Stomach (tissue), 9 donors: ENCODE measurements around the gene ANKRD44. TPM values are rescaled to one million over a fixed set of nuclear protein-coding genes. Genes with fewer than 3 reads are reported as not detected.

Experiments
- DNase-seq, 2 donors: peaks; one replicate each; pipeline versions ENCODE4 v3.0.0 to v3.0.0-alpha.2; 2013 to 2019
- H3K27ac ChIP-seq, 5 donors: fragments of 200-600 bp in 4 of 5; sonication (generic) in 4 of 5; one replicate each; pipeline ENCODE4 v1.5.1; 2013 to 2019; ENCODE audit warnings: mild to moderate bottlenecking in 1 of 5, moderate library complexity in 1 of 5
- H3K27me3 ChIP-seq, 3 donors: fragments of 200-600 bp; sonication (generic); one replicate each; pipeline ENCODE4 v1.5.1; 2017 to 2019; ENCODE audit warnings: mixed run types in 1 of 3
- H3K36me3 ChIP-seq, 4 donors: fragments of 200-600 bp; sonication (generic); 1 replicate in 3 of 4; 2 replicates in 1 of 4; pipeline ENCODE4 v1.5.1; 2016 to 2019
- H3K4me1 ChIP-seq, 4 donors: fragments of 200-600 bp; sonication (generic); one replicate each; pipeline ENCODE4 v1.5.1; 2016 to 2019
- H3K4me3 ChIP-seq, 4 donors: fragments of 200-600 bp; sonication (generic) in 3 of 4; one replicate each; pipeline ENCODE4 v1.5.1; 2016 to 2019; ENCODE audit warnings: mild to moderate bottlenecking in 1 of 4
- H3K9me3 ChIP-seq, 4 donors: fragments of 200-600 bp; sonication (generic); one replicate each; pipeline ENCODE4 v1.5.1; 2016 to 2019
- CTCF ChIP-seq, 7 experiments: fragments of 450-650 bp in 4 of 7; fragments of 200-600 bp in 3 of 7; sonication (generic) in 3 of 7; IDR thresholded peaks; one replicate each; pipeline ENCODE4 v1.5.1; 2016 to 2019; ENCODE audit warnings: antibody characterized with exemption in 7 of 7, control low read depth in 2 of 7, mild to moderate bottlenecking in 1 of 7
- EP300 ChIP-seq: sonication (generic); formaldehyde crosslinking; IDR thresholded peaks from one replicate; pipeline ENCODE4 v1.6.1; 2017; ENCODE audit warnings: antibody characterized with exemption
- POLR2A ChIP-seq, 4 donors: fragments of 450-650 bp; IDR thresholded peaks; one replicate each; pipeline ENCODE4 v1.6.1; 2016; ENCODE audit warnings: antibody characterized with exemption in 4 of 4, control low read depth in 2 of 4, mild to moderate bottlenecking in 1 of 4, moderate library complexity in 1 of 4
- POLR2AphosphoS5 ChIP-seq, 3 donors: sonication (generic); formaldehyde crosslinking; IDR thresholded peaks; one replicate each; pipeline ENCODE4 v1.6.1; 2016; ENCODE audit warnings: antibody characterized with exemption in 3 of 3
- WGBS, 5 donors: extraction: QIAGEN DNeasy Blood & Tissue Kit in 3 of 5; methylation state at CpG; one replicate each; pipeline versions ENCODE4 v1.1.5 to v1.1.7; 2013 to 2018; 5-methylcytosine and 5-hydroxymethylcytosine counted together
- intact Hi-C: fragments of 100-400 bp; cut with DNase I; formaldehyde crosslinking; loops from one replicate; pipeline ENCODE4 v1.15.1; 2023; ENCODE audit warnings: low total_unique reads
- polyA plus RNA-seq, 3 donors: library from polyadenylated mRNA; stranded (reverse); fragments of 200-250 nt; gene quantifications; one replicate each; pipeline ENCODE4 v1.2.3, GENCODE V29; 2013
- total RNA-seq, 5 donors: library from RNA; depleted of rRNA; stranded (reverse); fragments of >200 nt; gene quantifications; one replicate each; pipeline versions ENCODE4 v1.1.0 to v1.2.3, GENCODE V29; 2014 to 2016
- donor health status: healthy with polysubstance abuse.
- donor health status: Bipolar disorder and iron deficiency.
- donor health status: healthy.

The ANKRD44 gene
- total and polyA plus RNA-seq, 8 donors = 1.2 to 58.4 (median 7.0) TPM

- DNase-seq = peak in 1 of 2 donors; percentile 68
- Histone ChIP-seq H3K36me3 (peaks cover 0 to 26% (median 7%) of the 10 kb centered on the region in 4 donors), H3K4me3 (no peak overlapping the region), H3K4me1 (peaks cover 0 to 6% (median 2%) of the 10 kb centered on the region in 4 donors), H3K27me3 (no peaks in the 10 kb centered on the region), H3K27ac (no peak overlapping the region), H3K9me3 (no peaks in the 10 kb centered on the region)
- no peak for TF ChIP-seq POLR2A (IDR thresholded peaks at IDR 0.05)
- TF ChIP-seq CTCF (IDR thresholded peaks at IDR 0.05) = no peak
- no peak for TF ChIP-seq EP300
- TF ChIP-seq POLR2AphosphoS5 (IDR thresholded peaks at IDR 0.05) = no peak
- WGBS, 5 donors = 70 to 81% (median 78%) methylated on average over 5 of the region's 5 CpGs
- intact Hi-C loops = no loop called here
Measured at GRCh38 chr2:197088694-197089093, 221.9 kb downstream of the ANKRD44 start.

- Histone ChIP-seq H3K9me3 (no peaks in the 10 kb centered on the region), H3K27ac (no peak overlapping the region), H3K27me3 (no peaks in the 10 kb centered on the region), H3K36me3 (peaks cover 0 to 28% (median 19%) of the 10 kb centered on the region in 4 donors), H3K4me1 (peaks cover 0 to 6% (median 2%) of the 10 kb centered on the region in 4 donors), H3K4me3 (no peak overlapping the region)
- intact Hi-C loops = no loop called here
- 74 to 82% (median 81%) methylated on average over 4 of the region's 4 CpGs for WGBS, 5 donors
- no peak for DNase-seq
- TF ChIP-seq EP300 = no peak
- no peak for TF ChIP-seq POLR2AphosphoS5 (IDR thresholded peaks at IDR 0.05)
- no peak for TF ChIP-seq POLR2A (IDR thresholded peaks at IDR 0.05)
- no peak for TF ChIP-seq CTCF (IDR thresholded peaks at IDR 0.05)
Measured at GRCh38 chr2:197086500-197086899, 224.1 kb downstream of the ANKRD44 start.

- intact Hi-C loops = no loop called here
- H3K9me3 ChIP-seq = no peaks in the 10 kb centered on the region
- TF ChIP-seq POLR2AphosphoS5 (IDR thresholded peaks at IDR 0.05) (no peak), EP300 (no peak), CTCF (IDR thresholded peaks at IDR 0.05) (no peak), POLR2A (IDR thresholded peaks at IDR 0.05) (no peak)
- no peak overlapping the region for H3K4me3 ChIP-seq
- H3K36me3 ChIP-seq = peaks cover 5 to 23% (median 22%) of the 10 kb centered on the region in 4 donors
- H3K27ac ChIP-seq = no peak overlapping the region
- 94 to 99% (median 98%) methylated on average over 5 of the region's 5 CpGs for WGBS, 5 donors
- H3K27me3 ChIP-seq = no peaks in the 10 kb centered on the region
- H3K4me1 ChIP-seq = peaks cover 0 to 9% (median 4%) of the 10 kb centered on the region in 4 donors
- DNase-seq = no peak
Measured at GRCh38 chr2:197085665-197086064, 224.9 kb downstream of the ANKRD44 start.

GRCh38 chr2:197081294-197081693, 229.3 kb downstream of the ANKRD44 start:
- no peak for DNase-seq
- Histone ChIP-seq H3K9me3 (no peaks in the 10 kb centered on the region), H3K36me3 (peaks cover 7 to 50% (median 42%) of the 10 kb centered on the region in 4 donors), H3K27me3 (no peaks in the 10 kb centered on the region), H3K4me1 (peaks cover 0 to 19% (median 12%) of the 10 kb centered on the region in 4 donors), H3K27ac (no peak overlapping the region), H3K4me3 (no peak overlapping the region)
- 83 to 93% (median 89%) methylated on average over 4 of the region's 4 CpGs for WGBS, 5 donors
- TF ChIP-seq POLR2AphosphoS5 (IDR thresholded peaks at IDR 0.05) (no peak), POLR2A (IDR thresholded peaks at IDR 0.05) (no peak)
- intact Hi-C loops = no loop called here

GRCh38 chr2:197080578-197081216, 229.9 kb downstream of the ANKRD44 start:
- peak overlapping the region in 1 of 5 donors; percentile 8 for H3K27ac ChIP-seq
- no peaks in the 10 kb centered on the region for H3K27me3 ChIP-seq
- intact Hi-C loops = no loop called here
- 73 to 79% (median 76%) methylated on average over 7 of the region's 7 CpGs for WGBS, 5 donors
- no peaks in the 10 kb centered on the region for H3K9me3 ChIP-seq
- TF ChIP-seq POLR2AphosphoS5 (IDR thresholded peaks at IDR 0.05) (no peak), EP300 (no peak), CTCF (IDR thresholded peaks at IDR 0.05) (no peak), POLR2A (IDR thresholded peaks at IDR 0.05) (no peak)
- peaks cover 7 to 47% (median 42%) of the 10 kb centered on the region in 4 donors for H3K36me3 ChIP-seq
- DNase-seq = no peak
- H3K4me1 ChIP-seq = peaks cover 0 to 19% (median 12%) of the 10 kb centered on the region in 4 donors
- no peak overlapping the region for H3K4me3 ChIP-seq
